Hypothalamus (tissue), 51 donors: ENCODE data around the gene TBX22.
"Not testable (repeated sequence)": the region's sequence is repeated elsewhere in the genome, so short reads cannot be mapped to it uniquely, and the experiment has no call there.

Experiments
- DNase-seq, 51 donors: peaks; one replicate each; lab custom pipeline; 2025; lab: John Stamatoyannopoulos, UW

TBX22 gene, protein sequence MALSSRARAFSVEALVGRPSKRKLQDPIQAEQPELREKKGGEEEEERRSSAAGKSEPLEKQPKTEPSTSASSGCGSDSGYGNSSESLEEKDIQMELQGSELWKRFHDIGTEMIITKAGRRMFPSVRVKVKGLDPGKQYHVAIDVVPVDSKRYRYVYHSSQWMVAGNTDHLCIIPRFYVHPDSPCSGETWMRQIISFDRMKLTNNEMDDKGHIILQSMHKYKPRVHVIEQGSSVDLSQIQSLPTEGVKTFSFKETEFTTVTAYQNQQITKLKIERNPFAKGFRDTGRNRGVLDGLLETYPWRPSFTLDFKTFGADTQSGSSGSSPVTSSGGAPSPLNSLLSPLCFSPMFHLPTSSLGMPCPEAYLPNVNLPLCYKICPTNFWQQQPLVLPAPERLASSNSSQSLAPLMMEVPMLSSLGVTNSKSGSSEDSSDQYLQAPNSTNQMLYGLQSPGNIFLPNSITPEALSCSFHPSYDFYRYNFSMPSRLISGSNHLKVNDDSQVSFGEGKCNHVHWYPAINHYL

DNA sequence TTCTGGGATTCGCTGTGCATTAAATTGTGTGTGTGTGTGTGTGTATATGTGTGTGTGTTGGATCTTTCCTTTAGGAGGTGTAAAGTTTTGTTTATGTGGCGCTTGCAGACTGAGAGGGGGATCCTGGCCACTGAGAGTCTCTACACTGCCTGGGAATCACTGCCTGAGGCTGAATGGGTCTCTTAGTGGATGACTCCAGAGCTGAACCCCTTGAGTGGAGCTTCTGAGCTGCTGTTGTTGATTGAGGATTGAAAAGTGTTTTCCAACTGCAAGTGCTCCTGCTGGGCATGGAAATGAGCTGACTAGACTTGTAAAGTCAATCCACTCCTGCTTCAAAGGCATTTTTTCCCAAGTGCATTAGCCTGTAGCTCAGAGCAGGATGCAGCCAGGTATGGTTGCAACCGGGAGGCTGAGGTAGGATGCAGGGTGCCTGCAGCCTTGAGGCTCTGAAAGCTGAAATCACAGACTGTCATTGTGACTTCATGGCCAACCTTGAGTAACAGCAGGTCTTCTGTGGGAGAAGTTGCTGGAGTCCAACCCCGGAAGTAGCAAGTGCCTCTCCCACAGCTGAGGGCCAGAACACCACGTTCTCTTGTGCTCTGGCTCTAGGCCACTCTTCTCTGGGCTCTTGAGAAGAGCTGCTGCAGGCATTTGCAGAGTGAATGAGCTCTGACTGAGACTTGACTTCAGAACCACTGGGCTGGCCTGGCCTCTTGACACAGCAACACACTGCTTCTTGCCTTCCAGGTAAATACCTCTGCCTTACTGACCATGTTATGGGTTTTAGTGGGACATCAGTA lies at the start of gene TBX22:
TBX22 (plus strand) TSS at position 613 of the 800 bp plus-strand sequence. CDS start 7,517 bp downstream, outside the sequence.
- no peak for DNase-seq

DNA sequence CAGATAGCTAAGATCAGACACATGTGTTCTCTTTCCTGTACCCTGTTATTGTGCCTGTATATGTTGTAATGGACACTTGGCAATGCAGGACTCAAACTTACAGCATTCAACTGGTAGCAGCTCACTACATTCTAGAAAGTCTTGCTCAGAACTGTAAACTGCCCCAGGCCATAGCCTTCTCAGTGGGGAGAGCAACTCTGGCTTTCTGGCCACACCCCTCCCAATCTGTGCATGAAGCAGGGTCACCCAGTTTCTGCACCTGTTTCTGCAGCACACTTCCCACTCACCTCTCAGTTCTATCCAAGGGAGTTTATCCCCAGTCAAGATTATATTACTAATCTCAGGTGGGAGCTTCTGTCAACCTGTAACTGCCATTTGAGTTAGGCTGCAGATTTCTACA lies 38.9 kb upstream of the TBX22 start:
- no peak for DNase-seq

DNA sequence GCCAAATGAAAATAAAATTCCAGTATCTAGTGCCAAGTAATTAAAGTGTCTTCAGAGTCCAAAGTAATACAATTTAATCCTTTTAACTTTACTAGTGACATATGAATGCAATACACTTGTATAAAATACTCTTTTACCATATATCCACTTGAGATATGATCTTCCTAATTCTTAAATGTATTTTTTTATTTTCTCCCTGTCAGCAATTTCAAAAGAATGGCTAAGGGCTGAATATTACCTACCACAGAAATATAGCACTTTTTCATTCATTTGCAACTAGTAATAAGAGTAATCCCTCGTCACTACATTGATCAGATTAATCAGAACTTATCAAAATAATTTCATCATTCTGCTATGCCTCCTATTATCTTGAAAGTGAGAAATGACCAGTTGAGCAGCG lies 10.1 kb upstream of the TBX22 start:
- DNase-seq = no peak

DNA sequence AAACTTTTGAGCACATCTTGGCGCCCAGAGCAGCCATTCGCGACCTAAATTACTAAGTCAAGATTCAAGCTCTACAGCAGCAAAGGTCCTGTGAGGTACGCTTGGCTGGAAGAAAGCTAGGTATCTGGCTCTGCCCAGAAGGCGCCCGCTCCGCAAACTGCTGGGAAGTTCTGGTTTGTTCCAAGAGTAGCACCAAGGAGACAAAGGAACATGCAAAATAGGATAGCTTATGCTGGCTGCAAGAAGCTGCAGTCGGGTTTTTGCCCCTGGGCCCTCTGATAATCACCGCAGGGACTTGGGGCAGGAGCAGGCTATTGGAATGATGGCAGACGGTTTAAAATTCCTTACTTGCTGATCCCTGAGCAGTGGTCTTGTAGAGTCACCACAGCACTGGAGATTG lies 3.0 kb upstream of the TBX22 start:
- DNase-seq = no peak

DNA sequence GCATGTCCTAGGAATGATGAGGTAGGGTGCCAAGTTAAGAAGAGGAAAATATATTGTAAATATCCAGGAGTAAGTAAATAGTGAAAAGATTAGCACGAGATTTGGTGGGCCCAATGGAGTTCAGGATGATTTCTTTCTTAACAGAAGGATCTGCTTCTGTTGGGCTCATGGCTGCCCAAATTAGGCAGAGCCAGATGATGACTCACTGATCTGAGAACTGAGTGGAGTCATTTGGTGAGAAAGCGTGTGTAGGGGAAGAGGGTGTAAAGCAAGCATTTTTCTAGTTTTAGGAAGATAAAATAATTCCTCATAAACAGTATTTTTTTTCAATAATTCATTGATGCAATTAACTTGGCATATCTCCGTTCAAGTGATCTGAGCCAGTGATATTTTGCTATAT lies 1.6 kb downstream of the TBX22 start:
- no peak for DNase-seq

DNA sequence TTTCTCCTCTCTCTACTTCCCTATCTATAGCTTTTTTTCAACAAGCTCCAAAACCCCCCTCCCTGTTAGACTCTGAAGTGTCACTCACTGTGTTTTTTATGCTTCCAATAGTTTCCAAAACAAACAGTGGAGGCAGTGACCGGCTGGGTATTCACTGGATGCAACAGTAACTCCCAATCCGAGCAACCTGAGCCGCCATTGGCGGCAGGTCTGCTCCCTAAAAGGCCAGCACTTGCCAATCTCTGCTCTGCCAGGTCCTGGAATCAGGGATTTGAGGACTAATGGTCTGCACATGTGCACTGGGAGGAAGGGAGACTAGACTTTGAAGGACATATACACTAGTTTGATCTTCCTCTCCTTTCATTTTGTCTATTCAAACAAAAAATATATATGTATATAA lies 7.1 kb downstream of the TBX22 start:
- DNase-seq = no peak

DNA sequence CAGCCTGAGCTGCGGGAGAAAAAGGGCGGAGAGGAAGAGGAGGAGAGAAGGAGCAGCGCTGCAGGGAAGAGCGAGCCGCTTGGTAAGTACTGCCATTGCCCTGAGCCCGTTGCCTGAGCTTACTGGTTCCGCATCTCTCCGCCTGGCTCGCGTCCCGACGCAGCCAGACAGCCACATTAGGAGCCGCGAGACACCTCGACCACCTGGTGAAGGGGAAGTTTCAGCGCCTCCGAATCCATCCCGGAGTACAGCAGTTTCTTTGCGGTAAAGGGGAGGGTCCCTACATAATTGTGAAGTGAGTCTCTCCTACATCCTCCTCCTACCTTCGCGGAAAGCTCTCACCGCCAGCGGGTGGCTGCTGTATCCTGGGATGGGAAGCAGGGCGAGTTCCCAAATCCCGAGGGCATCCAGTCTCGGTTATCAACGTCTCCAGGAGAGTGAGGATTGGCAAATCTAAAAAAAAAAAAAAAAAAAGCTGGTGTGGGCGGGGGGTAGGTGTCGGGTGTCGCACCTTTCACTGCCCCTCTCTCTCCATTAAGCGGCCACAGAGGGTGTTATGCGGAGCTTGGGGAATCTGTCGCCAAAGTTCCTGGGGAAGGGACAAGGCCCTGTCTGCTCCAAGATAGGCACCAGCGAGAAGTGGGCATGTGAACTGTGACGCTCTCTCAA lies 7.9 kb downstream of the TBX22 start:
- DNase-seq = no peak

DNA sequence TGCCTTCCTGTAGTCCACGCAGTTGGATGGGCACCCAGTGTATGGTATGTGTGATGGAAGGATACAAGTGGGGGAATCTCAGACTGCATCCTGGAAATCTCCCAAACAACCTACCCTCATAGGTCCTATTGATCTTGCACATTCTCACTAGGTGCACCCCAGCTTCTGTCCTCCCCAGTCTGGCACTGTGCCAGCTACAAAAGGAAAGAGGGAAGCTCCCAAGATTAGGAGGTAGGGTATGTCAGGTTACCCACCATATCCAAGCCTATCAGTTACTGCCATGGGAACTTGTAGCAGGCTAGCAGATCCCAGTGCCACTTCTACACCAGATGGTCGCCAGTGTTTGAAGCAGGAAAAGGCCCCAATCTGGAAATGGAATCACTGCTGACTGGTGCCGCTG lies 11.6 kb downstream of the TBX22 start:
- DNase-seq = no peak

DNA sequence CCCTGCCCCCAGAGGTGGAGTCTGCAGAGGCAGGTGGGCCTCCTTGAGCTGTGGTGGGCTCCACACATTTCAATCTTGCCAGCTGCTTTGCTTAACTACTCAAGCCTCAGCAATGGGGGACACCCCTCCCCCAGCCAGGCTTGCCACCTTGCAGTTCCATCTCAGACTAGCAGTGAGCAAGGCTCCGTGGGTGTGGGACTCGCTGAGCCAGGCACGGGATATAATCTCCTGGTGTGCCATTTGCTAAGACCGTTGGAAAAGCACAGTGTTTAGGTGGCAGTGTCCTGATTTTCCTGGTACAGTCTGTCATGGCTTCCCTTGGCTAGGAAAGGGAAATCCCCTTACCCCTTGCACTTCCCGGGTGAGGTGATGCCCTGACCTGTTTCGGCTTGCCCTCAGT lies 51.6 kb downstream of the TBX22 start:
- not testable (repeated sequence) for DNase-seq

DNA sequence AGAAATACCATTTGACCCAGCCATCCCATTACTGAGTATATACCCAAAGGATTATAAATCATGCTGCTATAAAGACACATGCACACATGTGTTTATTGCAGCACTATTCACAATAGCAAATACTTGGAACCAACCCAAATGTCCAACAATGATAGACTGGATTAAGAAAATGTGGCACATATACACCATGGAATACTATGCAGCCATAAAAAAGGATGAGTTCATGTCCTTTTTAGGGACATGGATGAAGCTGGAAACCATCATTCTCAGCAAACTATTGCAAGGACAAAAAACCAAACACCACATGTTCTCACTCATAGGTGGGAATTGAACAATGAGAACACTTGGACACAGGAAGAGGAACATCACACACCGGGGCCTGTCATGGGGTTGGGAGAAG lies 61.1 kb downstream of the TBX22 start:
- not testable (repeated sequence) for DNase-seq
